ENCODE results near the gene FAM32A. TPM values are rescaled to one million over a fixed set of nuclear protein-coding genes. Genes with fewer than 3 reads are reported as not detected.

FAM32A gene
- polyA plus RNA-seq, 1 of the 3 experiments (the other 2 are of a cell fraction) = 156 TPM

GRCh38 chr19:16197622-16198369 lies 12.6 kb downstream of the FAM32A start, which contains the start of gene AP1M1 (continued):
- TF ChIP-seq EP300 (IDR thresholded peaks at IDR 0.05; ENCODE audit: borderline replicate concordance in 1 of 2, low read depth in 1 of 2, low read length in 1 of 2) (no peak; a peak in 1 of 4 replicates), TCF12 (IDR thresholded peaks at IDR 0.05) (no peak), ELF1 (IDR thresholded peaks at IDR 0.05) (peak; percentile 96), YY1 (IDR thresholded peaks at IDR 0.05; ENCODE audit: low read depth) (peak; percentile 77; the same call in 1 of the 2 replicates), USF1 (IDR thresholded peaks at IDR 0.05; ENCODE audit: borderline replicate concordance, low read depth) (no peak), MAX (IDR thresholded peaks at IDR 0.05; ENCODE audit: low read depth) (peak; percentile 66; the same call in 1 of the 2 replicates), FOSL2 (IDR thresholded peaks at IDR 0.05; ENCODE audit: borderline replicate concordance, low read depth) (no peak), USF2 (IDR thresholded peaks at IDR 0.05; ENCODE audit: borderline replicate concordance, low read depth, low read length) (no peak), JUND (IDR thresholded peaks at IDR 0.05) (no peak), POLR2AphosphoS5 (IDR thresholded peaks at IDR 0.05; ENCODE audit: low read depth, low read length) (peak; percentile 84), TAF1 (IDR thresholded peaks at IDR 0.05; ENCODE audit: borderline replicate concordance, low read depth, low read length) (peak; percentile 47; the same call in 1 of the 2 replicates)

GRCh38 chr19:16198370-16198651 lies 13.1 kb downstream of the FAM32A start:
- Histone ChIP-seq H3K27ac (ENCODE audit: low read depth in 2 of 2, low read length in 1 of 2) (peak overlapping the region; percentile 88 to 90), H4K20me1 (ENCODE audit: insufficient read depth) (peaks cover 39% of the 10 kb centered on the region), H3K9ac (peak overlapping the region; percentile 93), H3K79me2 (ENCODE audit: insufficient read depth) (peaks cover 52% of the 10 kb centered on the region), H3K4me3 (ENCODE audit: low read depth in 2 of 2, low read length in 1 of 2) (peak overlapping the region; percentile 94 to 99), H3K4me1 (ENCODE audit: control insufficient read depth in 1 of 2, insufficient read depth in 2 of 2, low read depth in 1 of 2, low read length in 1 of 2) (peaks cover 13 to 17% of the 10 kb centered on the region in 2 experiments; a peak in 3 of 4 replicates), H3K27me3 (ENCODE audit: insufficient read depth) (no peaks in the 10 kb centered on the region), H2AFZ (ENCODE audit: low read depth) (peak overlapping the region; percentile 70), H3K4me2 (peak overlapping the region; percentile 98), H3K36me3 (replicated peaks in 1 of 2; ENCODE audit: control insufficient read depth in 1 of 2, insufficient read depth in 2 of 2, low read length in 1 of 2) (peaks cover 0 to 30% of the 10 kb centered on the region in 2 experiments), H3K9me3 (no peaks in the 10 kb centered on the region), H3K9me2 (no peaks in the 10 kb centered on the region), H3F3A (replicated peaks; ENCODE audit: insufficient read depth) (peaks cover 16% of the 10 kb centered on the region)
- CTCF ChIA-PET = interaction anchor here (1.0 to 1.4 kb wide), 2 partner anchors 13 to 157 kb away, joined by 3 to 8 read pairs; partner anchors contain the start of gene FAM32A
- WGBS (ENCODE audit: low lambda C conversion rate) = 3% methylated on average over 8 of the region's 18 CpGs
- POLR2A ChIA-PET = interaction anchor here (1.1 to 1.6 kb wide), 2 partner anchors 10 to 13 kb away, joined by 7 to 18 read pairs; partner anchors contain the start of gene FAM32A
- no peak for DNase-seq
- TF ChIP-seq TAF1 (IDR thresholded peaks at IDR 0.05; ENCODE audit: borderline replicate concordance, low read depth, low read length) (no peak), JUND (IDR thresholded peaks at IDR 0.05) (no peak), POLR2AphosphoS5 (IDR thresholded peaks at IDR 0.05; ENCODE audit: low read depth, low read length) (no peak), GATA2 (CRISPR knock-in tag; IDR thresholded peaks at IDR 0.05) (no peak), CTCF (IDR thresholded peaks at IDR 0.05) (no peak), EP300 (IDR thresholded peaks at IDR 0.05; ENCODE audit: borderline replicate concordance in 1 of 2, low read depth in 1 of 2, low read length in 1 of 2) (no peak)

Data from SK-N-SH (cell line).